Keratinocyte (primary cell): ENCODE measurements around the gene AP3D1. TPM values are rescaled to one million over a fixed set of nuclear protein-coding genes. Genes with fewer than 3 reads are reported as not detected.

Experiments
- DNase-seq: peaks from one replicate; pipeline ENCODE4 v3.0.0-alpha.2; 2011; ENCODE audit warnings: low read depth, missing footprints, low spot score
- FAIRE-seq: peaks from 2 replicates; lab custom pipeline; 2011; peaks lifted over from hg19 to GRCh38; lab: Jason Lieb, UNC
- H2AFZ ChIP-seq: 2 replicates; pipeline ENCODE4 v1.6.0; 2012; ENCODE audit warnings: low read length, control low read depth, inconsistent platforms; ENCODE audit not compliant: control insufficient read depth
- H3K27ac ChIP-seq: 2 replicates; pipeline ENCODE4 v1.5.1; 2011; ENCODE audit warnings: low read length; ENCODE audit not compliant: control insufficient read depth, insufficient read depth
- H3K27me3 ChIP-seq: 3 replicates; pipeline ENCODE4 v1.6.0; 2011; ENCODE audit warnings: low read length; ENCODE audit not compliant: control insufficient read depth, insufficient read depth; ENCODE audit errors: extremely low read depth
- H3K36me3 ChIP-seq, 2 experiments: 2 replicates in 1 of 2; 3 replicates in 1 of 2; pipeline ENCODE4 v1.5.1; 2011; ENCODE audit warnings: low read length in 2 of 2, mild to moderate bottlenecking in 1 of 2; ENCODE audit not compliant: control insufficient read depth in 2 of 2, insufficient read depth in 2 of 2; ENCODE audit errors: extremely low read depth in 1 of 2
- H3K4me1 ChIP-seq: 3 replicates; pipeline ENCODE4 v1.5.1; 2011; ENCODE audit warnings: low read length; ENCODE audit not compliant: control insufficient read depth, insufficient read depth; ENCODE audit errors: extremely low read depth
- H3K4me2 ChIP-seq: 3 replicates; pipeline ENCODE4 v1.6.0; 2011; ENCODE audit warnings: low read depth, low read length; ENCODE audit not compliant: control insufficient read depth, insufficient read depth; ENCODE audit errors: extremely low read depth
- H3K4me3 ChIP-seq, 3 experiments: fragments of 200-600 bp in 1 of 3; sonication (generic) in 1 of 3; 2 replicates in 2 of 3; 3 replicates in 1 of 3; pipeline ENCODE4 v1.5.1; 2011 to 2016; ENCODE audit warnings: low read length in 3 of 3, mild to moderate bottlenecking in 3 of 3, control low read depth in 2 of 3, inconsistent platforms in 1 of 3, low read depth in 1 of 3, mixed read lengths in 1 of 3, mixed run types in 1 of 3, moderate library complexity in 1 of 3; ENCODE audit not compliant: control insufficient read depth in 2 of 3, insufficient read depth in 2 of 3; ENCODE audit errors: extremely low read depth in 1 of 3
- H3K79me2 ChIP-seq: 2 replicates; pipeline ENCODE4 v1.6.0; 2012; ENCODE audit warnings: low read length; ENCODE audit not compliant: control insufficient read depth, insufficient read depth
- H3K9ac ChIP-seq: 3 replicates; pipeline ENCODE4 v1.6.0; 2011; ENCODE audit warnings: low read length; ENCODE audit not compliant: control insufficient read depth, insufficient read depth; ENCODE audit errors: extremely low read depth
- H3K9me1 ChIP-seq: 3 replicates; pipeline ENCODE4 v1.6.0; 2011; ENCODE audit warnings: low read length; ENCODE audit not compliant: control insufficient read depth, insufficient read depth; ENCODE audit errors: extremely low read depth
- H3K9me3 ChIP-seq: 2 replicates; pipeline ENCODE4 v1.5.1; 2012; ENCODE audit warnings: low read depth, low read length; ENCODE audit not compliant: control insufficient read depth
- H4K20me1 ChIP-seq: 3 replicates; pipeline ENCODE4 v1.6.0; 2011; ENCODE audit warnings: low read length; ENCODE audit not compliant: control insufficient read depth, insufficient read depth; ENCODE audit errors: extremely low read depth
- EZH2 ChIP-seq: IDR thresholded peaks from one replicate; pipeline ENCODE4 v1.6.1; 2012; ENCODE audit warnings: inconsistent platforms, mild to moderate bottlenecking, low read length, moderate library complexity
- dilution Hi-C: fragments of 300-500 bp; cut with MboI; formaldehyde crosslinking; loops from one replicate; pipeline ENCODE4 v1.7.0; 2020; ENCODE audit warnings: low sequenced_read_pairs; ENCODE audit not compliant: extremely low pct_ligation_motif_present
- polyA plus RNA-seq, 5 experiments: library from polyadenylated mRNA; depleted of rRNA in 3 of 5; stranded (reverse) in 3 of 5; stranded (forward) in 1 of 5; unstranded in 1 of 5; fragments of >200 nt; gene quantifications; 1 replicate in 1 of 5; 2 replicates in 3 of 5; 3 replicates in 1 of 5; pipeline versions ENCODE4 v1.2.1 to v1.2.3, GENCODE V29; 2011 to 2012; ENCODE audit warnings: missing spikeins in 2 of 5, low read depth in 1 of 5, low replicate concordance in 1 of 5
- TF ChIP-seq, protein P1 (sequence below), 3 experiments: IDR thresholded peaks in 1 of 3; conservative IDR thresholded peaks in 1 of 3; optimal IDR thresholded peaks in 1 of 3; 2 replicates in 2 of 3; 3 replicates in 1 of 3; pipeline versions ENCODE3 to v1.5.1; 2011; ENCODE audit warnings: low read length in 3 of 3, mild to moderate bottlenecking in 3 of 3, moderate library complexity in 2 of 3, control low read depth in 1 of 3, inconsistent platforms in 1 of 3; ENCODE audit not compliant: insufficient read depth in 2 of 3; ENCODE audit errors: extremely low read depth in 1 of 3

Gene AP3D1
- polyA plus RNA-seq, 1 donor (not counting 4 experiments of a cell fraction or from before 2014, with no cell fraction given): 56.1 TPM

DNA sequence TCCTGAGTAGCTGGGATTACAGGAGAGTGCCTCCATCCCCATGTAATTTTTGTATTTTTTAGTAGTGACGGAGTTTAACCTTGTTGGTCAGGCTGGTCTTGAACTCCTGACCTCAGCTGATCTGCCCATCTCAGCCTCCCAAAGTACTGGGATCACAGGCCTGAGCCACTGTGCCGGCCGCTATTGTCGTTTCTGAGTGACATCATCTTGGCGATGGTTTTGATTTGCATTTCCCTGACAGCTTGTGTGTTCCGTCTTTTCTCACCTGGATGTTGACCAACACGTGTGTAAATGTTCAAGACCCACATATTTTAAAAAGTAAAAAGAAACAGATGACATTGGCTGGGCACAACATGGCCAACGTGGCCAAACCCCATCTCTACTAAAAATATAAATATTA lies 87.5 kb downstream of the AP3D1 start:
- H3K9ac ChIP-seq: no peak overlapping the region
- peaks cover 31% of the 10 kb centered on the region for H3K4me1 ChIP-seq
- H3K27me3 ChIP-seq: no peaks in the 10 kb centered on the region
- no peaks in the 10 kb centered on the region for H3K9me1 ChIP-seq
- FAIRE-seq (no peak), DNase-seq (no peak)
- no peak overlapping the region for H2AFZ ChIP-seq
- H3K36me3 ChIP-seq: no peaks in the 10 kb centered on the region
- no peak for TF ChIP-seq EZH2
- TF ChIP-seq, protein P1, sequence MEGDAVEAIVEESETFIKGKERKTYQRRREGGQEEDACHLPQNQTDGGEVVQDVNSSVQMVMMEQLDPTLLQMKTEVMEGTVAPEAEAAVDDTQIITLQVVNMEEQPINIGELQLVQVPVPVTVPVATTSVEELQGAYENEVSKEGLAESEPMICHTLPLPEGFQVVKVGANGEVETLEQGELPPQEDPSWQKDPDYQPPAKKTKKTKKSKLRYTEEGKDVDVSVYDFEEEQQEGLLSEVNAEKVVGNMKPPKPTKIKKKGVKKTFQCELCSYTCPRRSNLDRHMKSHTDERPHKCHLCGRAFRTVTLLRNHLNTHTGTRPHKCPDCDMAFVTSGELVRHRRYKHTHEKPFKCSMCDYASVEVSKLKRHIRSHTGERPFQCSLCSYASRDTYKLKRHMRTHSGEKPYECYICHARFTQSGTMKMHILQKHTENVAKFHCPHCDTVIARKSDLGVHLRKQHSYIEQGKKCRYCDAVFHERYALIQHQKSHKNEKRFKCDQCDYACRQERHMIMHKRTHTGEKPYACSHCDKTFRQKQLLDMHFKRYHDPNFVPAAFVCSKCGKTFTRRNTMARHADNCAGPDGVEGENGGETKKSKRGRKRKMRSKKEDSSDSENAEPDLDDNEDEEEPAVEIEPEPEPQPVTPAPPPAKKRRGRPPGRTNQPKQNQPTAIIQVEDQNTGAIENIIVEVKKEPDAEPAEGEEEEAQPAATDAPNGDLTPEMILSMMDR (optimal IDR thresholded peaks at IDR 0.05 in 1 of 3, IDR thresholded peaks at IDR 0.05 in 1 of 3, conservative IDR thresholded peaks at IDR 0.05 in 1 of 3; ENCODE audit: extremely low read depth in 1 of 3, insufficient read depth in 2 of 3, low read length in 3 of 3): no peak
- H3K27ac ChIP-seq: no peak overlapping the region
- H3K79me2 ChIP-seq: no peaks in the 10 kb centered on the region
- H3K4me2 ChIP-seq: no peak overlapping the region
- no peaks in the 10 kb centered on the region for H4K20me1 ChIP-seq
- no peak overlapping the region for H3K4me3 ChIP-seq
- no peaks in the 10 kb centered on the region for H3K9me3 ChIP-seq
- dilution Hi-C loops: no loop called here

DNA sequence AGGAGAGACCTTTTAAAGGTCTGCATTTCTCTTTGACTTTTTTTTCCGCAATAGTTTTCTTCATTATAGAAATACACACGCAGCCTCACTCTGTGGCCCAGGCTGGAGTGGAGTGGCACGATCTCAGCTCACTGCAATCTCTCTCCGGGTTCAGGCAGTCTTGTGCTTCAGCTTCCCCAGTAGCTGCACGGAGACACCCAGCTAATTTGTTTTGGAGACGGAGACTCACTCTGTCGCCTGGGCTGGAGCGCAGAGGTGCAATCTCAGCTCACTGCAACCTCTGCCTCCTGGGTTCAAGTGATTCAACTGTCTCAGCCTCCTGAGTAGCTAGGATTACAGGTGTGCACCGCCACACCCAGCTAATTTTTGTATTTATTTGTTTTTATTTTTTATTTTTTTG lies 88.6 kb downstream of the AP3D1 start:
- Histone ChIP-seq H4K20me1 (no peaks in the 10 kb centered on the region), H3K4me1 (peaks cover 39% of the 10 kb centered on the region), H3K4me3 (no peak overlapping the region), H3K79me2 (no peaks in the 10 kb centered on the region), H2AFZ (no peak overlapping the region), H3K36me3 (no peaks in the 10 kb centered on the region), H3K4me2 (no peak overlapping the region), H3K9ac (no peak overlapping the region), H3K27ac (no peak overlapping the region), H3K27me3 (no peaks in the 10 kb centered on the region), H3K9me3 (no peaks in the 10 kb centered on the region), H3K9me1 (no peaks in the 10 kb centered on the region)
- FAIRE-seq (no peak), DNase-seq (no peak)
- dilution Hi-C loops: no loop called here
- TF ChIP-seq EZH2: no peak
- TF ChIP-seq, protein P1 (optimal IDR thresholded peaks at IDR 0.05 in 1 of 3, IDR thresholded peaks at IDR 0.05 in 1 of 3, conservative IDR thresholded peaks at IDR 0.05 in 1 of 3; ENCODE audit: extremely low read depth in 1 of 3, insufficient read depth in 2 of 3, low read length in 3 of 3): no peak
